ENCODE results near the gene TCF4.

TCF4 gene

GRCh38 chr18:55346961-55347740 is 240.8 kb downstream of the TCF4 start:
- peak; percentile 56 for DNase-seq (ENCODE audit: low spot score)

GRCh38 chr18:55346387-55346786 is 241.6 kb downstream of the TCF4 start:
- no peak for DNase-seq (ENCODE audit: low spot score)

DNA sequence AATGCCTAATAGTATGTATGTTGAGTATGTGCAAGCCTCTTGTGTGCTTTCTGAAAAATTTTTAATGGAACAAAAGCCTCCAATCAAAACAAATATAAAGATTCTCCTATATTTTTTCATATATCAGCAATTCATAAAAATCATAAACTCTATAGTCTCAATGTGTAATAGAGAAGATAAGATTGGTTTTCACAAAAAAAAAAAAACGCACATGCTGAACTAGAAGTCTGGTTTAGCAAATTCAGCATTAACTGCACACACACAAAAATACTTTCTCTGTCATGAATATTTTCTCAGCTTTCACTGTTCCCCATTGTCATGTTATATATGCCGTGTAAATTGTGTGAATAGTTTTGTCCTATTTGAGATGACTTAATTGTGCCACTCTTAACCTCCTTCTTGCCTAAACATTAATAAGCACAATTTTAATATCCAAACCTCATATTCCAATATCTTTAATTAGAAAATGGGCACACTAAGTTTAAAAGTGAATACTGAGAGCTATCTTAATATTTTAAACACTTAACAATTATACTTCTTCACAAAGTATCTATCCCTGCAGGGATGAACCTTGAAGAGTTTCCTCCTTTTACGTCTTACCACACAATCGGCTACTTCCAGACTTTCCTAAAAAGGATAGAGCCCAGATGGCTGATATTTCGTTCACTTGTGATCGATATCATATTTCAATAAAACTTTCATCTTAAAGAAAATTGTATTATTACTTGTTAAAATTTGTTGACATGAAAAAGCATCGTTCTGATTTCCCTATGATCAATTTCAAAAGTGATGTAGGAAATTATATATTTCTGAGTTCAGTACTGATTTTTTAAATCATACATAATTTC is 242.7 kb downstream of the TCF4 start:
- DNase-seq (ENCODE audit: low spot score): no peak

- DNase-seq (ENCODE audit: low spot score): no peak
Observed at GRCh38 chr18:55343396-55344073, 244.5 kb downstream of the TCF4 start.

DNA sequence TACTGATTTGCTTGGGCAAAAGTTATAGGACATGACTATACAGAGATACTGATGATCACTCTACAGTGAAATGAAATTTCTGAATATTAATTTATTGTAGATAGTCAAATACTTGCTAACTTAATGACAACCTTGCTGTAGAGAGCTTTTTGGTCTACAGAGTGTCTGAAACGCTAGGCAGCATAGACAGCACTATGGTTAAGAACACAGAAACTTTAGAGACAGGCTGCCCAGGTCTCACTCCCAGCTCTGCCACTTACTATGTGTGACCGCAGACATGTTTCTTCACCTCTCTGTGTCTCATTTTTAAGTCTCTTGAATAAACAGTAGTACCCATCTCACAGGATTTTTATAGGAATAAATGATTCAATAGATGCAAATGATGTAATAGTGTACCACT is 247.0 kb downstream of the TCF4 start:
- no peak for DNase-seq (ENCODE audit: low spot score)

- DNase-seq (ENCODE audit: low spot score): no peak
Observed at GRCh38 chr18:55339990-55340389, 248.0 kb downstream of the TCF4 start.

GRCh38 chr18:55338978-55339650 is 248.9 kb downstream of the TCF4 start:
- DNase-seq (ENCODE audit: low spot score): peak; percentile 71

GRCh38 chr18:55337908-55338521 is 250.0 kb downstream of the TCF4 start:
- peak; percentile 88 for DNase-seq (ENCODE audit: low spot score)

- no peak for DNase-seq (ENCODE audit: low spot score)
Observed at GRCh38 chr18:55337138-55337537, 250.9 kb downstream of the TCF4 start.

GRCh38 chr18:55336438-55337100 is 251.4 kb downstream of the TCF4 start:
- no peak for DNase-seq (ENCODE audit: low spot score)

- peak; percentile 87 for DNase-seq (ENCODE audit: low spot score)
Observed at GRCh38 chr18:55334875-55335274, 253.1 kb downstream of the TCF4 start.

DNA sequence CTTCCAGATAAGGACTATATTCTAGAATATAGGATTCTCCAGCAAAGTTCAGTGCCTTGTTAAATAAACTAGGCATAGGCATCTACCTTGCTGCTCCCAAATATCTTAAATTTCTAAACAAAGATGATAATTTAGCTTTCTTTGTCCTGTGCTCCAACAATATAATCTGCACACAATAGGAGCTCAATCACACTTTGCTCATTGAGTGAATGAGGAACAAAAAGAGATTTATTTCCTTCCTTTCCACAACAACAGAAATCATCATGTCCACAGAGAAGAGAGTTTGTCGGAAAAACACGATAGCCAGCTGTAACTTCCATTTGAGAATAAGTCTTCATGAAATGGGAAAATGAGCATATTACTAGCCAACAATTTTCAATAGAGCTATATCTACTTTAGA is 256.7 kb downstream of the TCF4 start:
- no peak for DNase-seq (ENCODE audit: low spot score)

DNA sequence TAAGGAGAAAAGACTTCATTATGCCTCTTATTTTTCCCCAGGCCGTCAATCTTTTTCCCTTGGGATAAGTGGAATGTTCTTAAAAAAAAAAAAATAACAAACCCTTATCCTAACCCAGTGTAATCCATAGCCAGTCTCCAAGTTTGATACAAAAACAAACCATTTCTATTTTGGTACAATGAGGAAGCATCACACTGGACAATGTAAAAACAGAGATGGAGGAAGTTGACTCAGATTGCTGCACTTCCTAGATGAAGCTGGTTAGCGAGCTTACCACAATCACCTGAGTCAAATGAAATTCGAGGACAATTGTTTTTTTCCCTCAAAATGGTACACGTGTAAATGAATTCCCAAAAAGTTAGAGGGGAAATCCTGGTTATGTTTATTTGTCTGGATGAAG is 259.7 kb downstream of the TCF4 start:
- no peak for DNase-seq (ENCODE audit: low spot score)

GRCh38 chr18:55327454-55327853 is 260.5 kb downstream of the TCF4 start:
- DNase-seq (ENCODE audit: low spot score): no peak

DNA sequence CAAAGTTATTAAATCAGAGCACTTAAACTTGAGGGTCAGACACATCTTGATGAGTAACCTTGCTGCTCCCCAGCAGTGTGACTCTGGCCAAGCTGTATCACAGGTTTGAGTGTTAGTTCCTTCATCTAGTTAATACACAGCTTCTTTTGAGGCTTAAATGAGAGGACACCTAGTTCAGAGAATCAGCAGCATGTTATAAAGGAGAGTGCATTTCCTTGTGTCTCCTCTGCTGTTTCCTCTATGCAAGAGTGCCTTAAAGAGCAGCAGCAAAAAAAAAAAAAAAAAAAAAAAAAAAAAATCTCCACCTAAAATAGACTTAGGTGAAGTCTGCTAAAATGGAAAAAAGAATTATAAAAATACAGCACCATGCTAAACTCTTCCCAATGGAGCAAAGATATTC is 261.9 kb downstream of the TCF4 start:
- DNase-seq (ENCODE audit: low spot score): no peak

GRCh38 chr18:55324166-55324565 is 263.8 kb downstream of the TCF4 start:
- DNase-seq (ENCODE audit: low spot score): no peak

- no peak for DNase-seq (ENCODE audit: low spot score)
Observed at GRCh38 chr18:55323051-55323994, 264.7 kb downstream of the TCF4 start.

DNA sequence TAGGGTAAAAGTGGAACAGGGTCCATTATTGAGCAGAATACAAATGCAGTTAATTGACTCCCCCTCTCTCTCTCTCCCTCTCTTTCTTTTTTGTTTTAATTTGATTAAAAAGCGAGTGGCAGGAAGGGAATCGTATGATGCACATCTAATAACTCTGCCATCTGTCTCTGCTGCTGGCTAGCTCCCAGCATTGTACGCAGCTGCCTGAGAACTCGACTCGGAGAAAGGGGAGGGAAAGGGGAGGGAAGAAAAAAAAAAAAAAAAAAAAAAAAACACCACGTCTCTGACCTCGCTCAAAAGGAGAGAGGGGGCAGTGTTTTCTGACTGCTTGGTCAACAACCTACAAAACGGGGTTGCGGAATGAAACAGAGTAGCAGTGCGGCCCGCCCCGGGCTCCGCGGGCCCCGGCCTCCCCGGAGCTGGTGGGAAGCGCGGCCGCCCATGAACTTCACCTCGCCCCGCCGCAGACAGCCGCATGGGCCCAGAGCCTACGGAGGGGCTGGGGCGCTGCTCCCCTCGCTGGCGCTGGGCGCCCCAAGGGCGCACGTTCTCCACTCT is 265.7 kb downstream of the TCF4 start:
- peak; percentile 94 for DNase-seq (ENCODE audit: low spot score)
